K562 (cell line): ENCODE results near the gene FIGLA.

Experiments used
- EP300 ChIP-seq: IDR thresholded peaks from 2 replicates; pipeline ENCODE4 v1.6.1; 2012; ENCODE audit warnings: low read length, improper control_type of control experiment
- MTA2 ChIP-seq: fragments of 450-650 bp; IDR thresholded peaks from 2 replicates; pipeline ENCODE4 v1.6.1; 2016; ENCODE audit warnings: low read depth
- NCOA2 ChIP-seq, 2 experiments: fragments of 450-650 bp; IDR thresholded peaks; 2 replicates each; pipeline ENCODE4 v1.6.1; 2018; ENCODE audit warnings: mild to moderate bottlenecking in 2 of 2, moderate library complexity in 1 of 2; ENCODE audit not compliant: partially characterized antibody in 2 of 2
- NFRKB ChIP-seq: fragments of 450-650 bp; IDR thresholded peaks from 2 replicates; pipeline ENCODE4 v1.6.1; 2016; ENCODE audit warnings: low read depth
- POLR2A ChIP-seq: fragments of 450-650 bp; conservative IDR thresholded peaks from 2 replicates; pipeline ENCODE4 v1.6.1; 2016
- RBBP5 ChIP-seq: fragments of 200-600 bp; sonication (generic); IDR thresholded peaks from 2 replicates; pipeline ENCODE4 v1.6.1; 2012; ENCODE audit warnings: borderline replicate concordance, mild to moderate bottlenecking, low read length, control low read depth, inconsistent platforms; ENCODE audit not compliant: insufficient read depth, poor library complexity, severe bottlenecking
- TGIF2 ChIP-seq: sonication (generic); formaldehyde crosslinking; IDR thresholded peaks from 2 replicates; pipeline ENCODE4 v1.8.1; 2022; ENCODE audit warnings: mild to moderate bottlenecking, missing genetic modification reagents, moderate library complexity
- ZC3H11A ChIP-seq: IDR thresholded peaks from 2 replicates; pipeline ENCODE4 v1.6.1; 2012; ENCODE audit warnings: low read depth, low read length, improper control_type of control experiment
- ZNF589 ChIP-seq: fragments of 200-800 bp; sonication (Bioruptor generic); IDR thresholded peaks from 2 replicates; pipeline ENCODE4 v1.6.1; 2016; ENCODE audit warnings: low read depth, missing genetic modification characterization, missing compliant biosample characterization
- TF ChIP-seq, protein P1 (sequence below): fragments of 450-650 bp; IDR thresholded peaks from 2 replicates; pipeline ENCODE4 v1.6.1; 2016; ENCODE audit warnings: low read depth, mild to moderate bottlenecking, moderate library complexity
- TF ChIP-seq, protein P2 (sequence below): fragments of 250-450 bp; sonication (Bioruptor Pico); IDR thresholded peaks from 2 replicates; pipeline ENCODE4 v1.4.0; 2020; ENCODE audit warnings: mild to moderate bottlenecking, moderate library complexity
- TF ChIP-seq, protein P3 (sequence below): sonication (generic); formaldehyde crosslinking; IDR thresholded peaks from 2 replicates; pipeline ENCODE4 v1.5.0; 2020; ENCODE audit warnings: missing genetic modification reagents
- TF ChIP-seq, protein P4 (sequence below), 3 experiments: IDR thresholded peaks in 2 of 3; conservative IDR thresholded peaks in 1 of 3; 2 replicates each; pipeline ENCODE4 v1.5.1; 2011 to 2012; ENCODE audit warnings: low read length in 3 of 3, mild to moderate bottlenecking in 3 of 3, control low read depth in 2 of 3, improper control_type of control experiment in 1 of 3, inconsistent platforms in 1 of 3, low read depth in 1 of 3, mixed read lengths in 1 of 3, moderate library complexity in 1 of 3; ENCODE audit not compliant: insufficient read depth in 2 of 3

DNA sequence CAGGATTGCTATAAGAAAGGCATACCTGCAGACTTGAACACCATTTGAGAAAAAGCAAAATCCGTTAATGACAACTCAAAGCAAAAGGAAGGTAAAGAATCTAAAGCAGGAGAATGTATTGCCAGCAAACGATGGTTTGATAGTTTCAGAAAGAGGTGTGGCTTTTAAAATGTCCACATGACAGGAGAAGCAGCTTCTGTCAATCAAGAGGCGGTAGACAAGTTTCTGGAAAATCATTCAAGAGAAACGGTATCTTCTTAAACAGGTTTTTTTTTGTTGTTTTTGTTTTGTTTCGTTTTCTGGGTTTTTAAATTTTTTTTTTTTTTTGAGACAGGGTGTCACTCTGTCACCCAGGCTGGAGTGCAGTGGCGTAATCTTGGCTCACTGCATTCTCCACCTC lies 16.2 kb upstream of the FIGLA start:
- TF ChIP-seq, protein P1, sequence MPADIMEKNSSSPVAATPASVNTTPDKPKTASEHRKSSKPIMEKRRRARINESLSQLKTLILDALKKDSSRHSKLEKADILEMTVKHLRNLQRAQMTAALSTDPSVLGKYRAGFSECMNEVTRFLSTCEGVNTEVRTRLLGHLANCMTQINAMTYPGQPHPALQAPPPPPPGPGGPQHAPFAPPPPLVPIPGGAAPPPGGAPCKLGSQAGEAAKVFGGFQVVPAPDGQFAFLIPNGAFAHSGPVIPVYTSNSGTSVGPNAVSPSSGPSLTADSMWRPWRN = no peak
- TF ChIP-seq EP300 (no peak), ZC3H11A (no peak), ZNF589 (CRISPR knock-in tag) (no peak), RBBP5 (no peak), MTA2 (no peak), NFRKB (no peak), NCOA2 (IDR thresholded peaks at IDR 0.05; ENCODE audit: partially characterized antibody in 2 of 2) (no peak), TGIF2 (CRISPR knock-in tag) (no peak), POLR2A (no peak)
- TF ChIP-seq, protein P2, sequence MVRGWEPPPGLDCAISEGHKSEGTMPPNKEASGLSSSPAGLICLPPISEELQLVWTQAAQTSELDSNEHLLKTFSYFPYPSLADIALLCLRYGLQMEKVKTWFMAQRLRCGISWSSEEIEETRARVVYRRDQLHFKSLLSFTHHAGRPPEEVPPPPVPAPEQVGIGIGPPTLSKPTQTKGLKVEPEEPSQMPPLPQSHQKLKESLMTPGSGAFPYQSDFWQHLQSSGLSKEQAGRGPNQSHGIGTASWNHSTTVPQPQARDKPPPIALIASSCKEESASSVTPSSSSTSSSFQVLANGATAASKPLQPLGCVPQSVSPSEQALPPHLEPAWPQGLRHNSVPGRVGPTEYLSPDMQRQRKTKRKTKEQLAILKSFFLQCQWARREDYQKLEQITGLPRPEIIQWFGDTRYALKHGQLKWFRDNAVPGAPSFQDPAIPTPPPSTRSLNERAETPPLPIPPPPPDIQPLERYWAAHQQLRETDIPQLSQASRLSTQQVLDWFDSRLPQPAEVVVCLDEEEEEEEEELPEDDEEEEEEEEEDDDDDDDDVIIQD (CRISPR knock-in tag) = no peak
- TF ChIP-seq, protein P3, sequence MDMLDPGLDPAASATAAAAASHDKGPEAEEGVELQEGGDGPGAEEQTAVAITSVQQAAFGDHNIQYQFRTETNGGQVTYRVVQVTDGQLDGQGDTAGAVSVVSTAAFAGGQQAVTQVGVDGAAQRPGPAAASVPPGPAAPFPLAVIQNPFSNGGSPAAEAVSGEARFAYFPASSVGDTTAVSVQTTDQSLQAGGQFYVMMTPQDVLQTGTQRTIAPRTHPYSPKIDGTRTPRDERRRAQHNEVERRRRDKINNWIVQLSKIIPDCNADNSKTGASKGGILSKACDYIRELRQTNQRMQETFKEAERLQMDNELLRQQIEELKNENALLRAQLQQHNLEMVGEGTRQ (CRISPR knock-in tag) = no peak
- TF ChIP-seq, protein P4, sequence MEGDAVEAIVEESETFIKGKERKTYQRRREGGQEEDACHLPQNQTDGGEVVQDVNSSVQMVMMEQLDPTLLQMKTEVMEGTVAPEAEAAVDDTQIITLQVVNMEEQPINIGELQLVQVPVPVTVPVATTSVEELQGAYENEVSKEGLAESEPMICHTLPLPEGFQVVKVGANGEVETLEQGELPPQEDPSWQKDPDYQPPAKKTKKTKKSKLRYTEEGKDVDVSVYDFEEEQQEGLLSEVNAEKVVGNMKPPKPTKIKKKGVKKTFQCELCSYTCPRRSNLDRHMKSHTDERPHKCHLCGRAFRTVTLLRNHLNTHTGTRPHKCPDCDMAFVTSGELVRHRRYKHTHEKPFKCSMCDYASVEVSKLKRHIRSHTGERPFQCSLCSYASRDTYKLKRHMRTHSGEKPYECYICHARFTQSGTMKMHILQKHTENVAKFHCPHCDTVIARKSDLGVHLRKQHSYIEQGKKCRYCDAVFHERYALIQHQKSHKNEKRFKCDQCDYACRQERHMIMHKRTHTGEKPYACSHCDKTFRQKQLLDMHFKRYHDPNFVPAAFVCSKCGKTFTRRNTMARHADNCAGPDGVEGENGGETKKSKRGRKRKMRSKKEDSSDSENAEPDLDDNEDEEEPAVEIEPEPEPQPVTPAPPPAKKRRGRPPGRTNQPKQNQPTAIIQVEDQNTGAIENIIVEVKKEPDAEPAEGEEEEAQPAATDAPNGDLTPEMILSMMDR (IDR thresholded peaks at IDR 0.05 in 2 of 3, conservative IDR thresholded peaks at IDR 0.05 in 1 of 3; ENCODE audit: insufficient read depth in 2 of 3, low read depth in 1 of 3, low read length in 3 of 3) = no peak
